GM10266 (cell line): Measurements from ENCODE around the gene SERPINB11.
"Not testable (repeated sequence)": the region's sequence is repeated elsewhere in the genome, so short reads cannot be mapped to it uniquely, and the experiment has no call there.

ENCODE experiments used
- DNase-seq: peaks from one replicate; pipeline ENCODE4 v3.0.0; 2012; ENCODE audit errors: extremely low spot score
- CTCF ChIP-seq: IDR thresholded peaks from 2 replicates; pipeline ENCODE4 v1.5.1; 2012; ENCODE audit warnings: mild to moderate bottlenecking, low read depth; ENCODE audit not compliant: control insufficient read depth, insufficient read depth; ENCODE audit errors: missing control alignments

SERPINB11 gene

GRCh38 chr18:63702660-63703059 lies at the start of gene SERPINB11:
Gene SERPINB11, plus strand, starts transcription at chr18:63702960. Its CDS starts 7,234 bp downstream, at chr18:63710194.
- no peak for TF ChIP-seq CTCF
- DNase-seq = no peak

GRCh38 chr18:63658920-63659319 lies 43.8 kb upstream of the SERPINB11 start:
- not testable (repeated sequence) for DNase-seq

- not testable (repeated sequence) for DNase-seq
Observed at GRCh38 chr18:63661750-63662149, 41.0 kb upstream of the SERPINB11 start, which contains the start of gene SERPINB3. Gene SERPINB3, minus strand, starts transcription at chr18:63661893. Its CDS starts 677 bp downstream, at chr18:63661216.

- no peak for TF ChIP-seq CTCF
- DNase-seq = no peak
Observed at GRCh38 chr18:63664571-63664970, 38.2 kb upstream of the SERPINB11 start.

- peak; percentile 55 for TF ChIP-seq CTCF
- DNase-seq = peak; percentile 17
Observed at GRCh38 chr18:63676526-63677323, 26.0 kb upstream of the SERPINB11 start.

- no peak for DNase-seq
- TF ChIP-seq CTCF = no peak
Observed at GRCh38 chr18:63677500-63678225, 25.1 kb upstream of the SERPINB11 start.

GRCh38 chr18:63679820-63680606 lies 22.7 kb upstream of the SERPINB11 start:
- TF ChIP-seq CTCF = no peak
- DNase-seq = no peak
